NB4 (cell line): ENCODE results near the gene KLF7.

Source experiments
- CTCF ChIP-seq: IDR thresholded peaks from one replicate; pipeline ENCODE4 v1.5.1; 2012; ENCODE audit warnings: low read depth, low read length
- MAX ChIP-seq: IDR thresholded peaks from 2 replicates; pipeline ENCODE4 v1.6.1; 2011; ENCODE audit warnings: low read depth, low read length
- POLR2A ChIP-seq: IDR thresholded peaks from 2 replicates; pipeline ENCODE4 v1.6.1; 2011; ENCODE audit warnings: mild to moderate bottlenecking; ENCODE audit not compliant: insufficient read length; ENCODE audit errors: extremely low read depth

- no peak for TF ChIP-seq POLR2A
- no peak for TF ChIP-seq CTCF
- no peak for TF ChIP-seq MAX
Measured at GRCh38 chr2:207110715-207111114, 55.0 kb downstream of the KLF7 start.
